ENCODE results near the gene AKT2. TPM values are rescaled to one million over a fixed set of nuclear protein-coding genes. Genes with fewer than 3 reads are reported as not detected.

Gene AKT2
- total RNA-seq, 1 donor from 2014 or later = 127 TPM

GRCh38 chr19:40232479-40232878 lies 52.7 kb downstream of the AKT2 start:
- Histone ChIP-seq H3K9ac (ENCODE audit: low read length) (no peak overlapping the region), H3K4me2 (ENCODE audit: low read length) (no peak overlapping the region), H3K4me1 (ENCODE audit: insufficient read depth, low read length) (peaks cover 29% of the 10 kb centered on the region), H3K9me3 (ENCODE audit: insufficient read depth, low read depth, low read length) (no peaks in the 10 kb centered on the region), H3K36me3 (ENCODE audit: insufficient read depth, low read length) (peaks cover 4% of the 10 kb centered on the region), H4K20me1 (ENCODE audit: insufficient read depth, low read length) (no peaks in the 10 kb centered on the region), H3K27ac (ENCODE audit: low read depth, low read length) (no peak overlapping the region), H2AFZ (ENCODE audit: low read depth, low read length) (no peak overlapping the region), H3K4me3 (ENCODE audit: insufficient read depth, low read depth, low read length) (no peak overlapping the region), H3K27me3 (ENCODE audit: insufficient read depth, low read length) (no peaks in the 10 kb centered on the region), H3K79me2 (ENCODE audit: insufficient read depth, low read length) (no peaks in the 10 kb centered on the region)
- H3K9me3 Mint-ChIP-seq (ENCODE audit: unreplicated experiment) = no peaks in the 10 kb centered on the region
- H3K4me3 Mint-ChIP-seq (ENCODE audit: unreplicated experiment) = no peak overlapping the region
- H3K36me3 Mint-ChIP-seq (ENCODE audit: low read depth, unreplicated experiment) = peaks cover 4% of the 10 kb centered on the region
- peaks cover 30% of the 10 kb centered on the region for H3K4me1 Mint-ChIP-seq (ENCODE audit: low read depth, unreplicated experiment)
- no peak for DNase-seq (ENCODE audit: low read depth)
- H3K27ac Mint-ChIP-seq (ENCODE audit: unreplicated experiment) = no peak overlapping the region
- TF ChIP-seq EZH2 (IDR thresholded peaks at IDR 0.05; ENCODE audit: insufficient read depth, low read length) = no peak
- TF ChIP-seq, protein P1, sequence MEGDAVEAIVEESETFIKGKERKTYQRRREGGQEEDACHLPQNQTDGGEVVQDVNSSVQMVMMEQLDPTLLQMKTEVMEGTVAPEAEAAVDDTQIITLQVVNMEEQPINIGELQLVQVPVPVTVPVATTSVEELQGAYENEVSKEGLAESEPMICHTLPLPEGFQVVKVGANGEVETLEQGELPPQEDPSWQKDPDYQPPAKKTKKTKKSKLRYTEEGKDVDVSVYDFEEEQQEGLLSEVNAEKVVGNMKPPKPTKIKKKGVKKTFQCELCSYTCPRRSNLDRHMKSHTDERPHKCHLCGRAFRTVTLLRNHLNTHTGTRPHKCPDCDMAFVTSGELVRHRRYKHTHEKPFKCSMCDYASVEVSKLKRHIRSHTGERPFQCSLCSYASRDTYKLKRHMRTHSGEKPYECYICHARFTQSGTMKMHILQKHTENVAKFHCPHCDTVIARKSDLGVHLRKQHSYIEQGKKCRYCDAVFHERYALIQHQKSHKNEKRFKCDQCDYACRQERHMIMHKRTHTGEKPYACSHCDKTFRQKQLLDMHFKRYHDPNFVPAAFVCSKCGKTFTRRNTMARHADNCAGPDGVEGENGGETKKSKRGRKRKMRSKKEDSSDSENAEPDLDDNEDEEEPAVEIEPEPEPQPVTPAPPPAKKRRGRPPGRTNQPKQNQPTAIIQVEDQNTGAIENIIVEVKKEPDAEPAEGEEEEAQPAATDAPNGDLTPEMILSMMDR (IDR thresholded peaks at IDR 0.05; ENCODE audit: insufficient read depth, low read depth, low read length) = no peak
- H3K27me3 Mint-ChIP-seq (ENCODE audit: low read depth, unreplicated experiment) = no peaks in the 10 kb centered on the region
- FAIRE-seq = no peak

GRCh38 chr19:40231544-40232424 lies 53.4 kb downstream of the AKT2 start:
- Histone ChIP-seq H3K36me3 (ENCODE audit: insufficient read depth, low read length) (peaks cover under 1% of the 10 kb centered on the region), H4K20me1 (ENCODE audit: insufficient read depth, low read length) (no peaks in the 10 kb centered on the region), H3K9ac (ENCODE audit: low read length) (no peak overlapping the region), H3K9me3 (ENCODE audit: insufficient read depth, low read depth, low read length) (no peaks in the 10 kb centered on the region), H3K27ac (ENCODE audit: low read depth, low read length) (no peak overlapping the region), H3K4me3 (ENCODE audit: insufficient read depth, low read depth, low read length) (no peak overlapping the region), H3K79me2 (ENCODE audit: insufficient read depth, low read length) (no peaks in the 10 kb centered on the region), H3K4me2 (ENCODE audit: low read length) (peak overlapping the region; percentile 25), H2AFZ (ENCODE audit: low read depth, low read length) (no peak overlapping the region), H3K4me1 (ENCODE audit: insufficient read depth, low read length) (peaks cover 29% of the 10 kb centered on the region), H3K27me3 (ENCODE audit: insufficient read depth, low read length) (peaks cover 2% of the 10 kb centered on the region)
- no peaks in the 10 kb centered on the region for H3K9me3 Mint-ChIP-seq (ENCODE audit: unreplicated experiment)
- DNase-seq (ENCODE audit: low read depth) = no peak
- peaks cover 2% of the 10 kb centered on the region for H3K27me3 Mint-ChIP-seq (ENCODE audit: low read depth, unreplicated experiment)
- no peak for FAIRE-seq
- H3K4me1 Mint-ChIP-seq (ENCODE audit: low read depth, unreplicated experiment) = peaks cover 30% of the 10 kb centered on the region
- TF ChIP-seq, protein P1 (IDR thresholded peaks at IDR 0.05; ENCODE audit: insufficient read depth, low read depth, low read length) = no peak
- no peak for TF ChIP-seq EZH2 (IDR thresholded peaks at IDR 0.05; ENCODE audit: insufficient read depth, low read length)
- H3K4me3 Mint-ChIP-seq (ENCODE audit: unreplicated experiment) = no peak overlapping the region
- no peak overlapping the region for H3K27ac Mint-ChIP-seq (ENCODE audit: unreplicated experiment)
- H3K36me3 Mint-ChIP-seq (ENCODE audit: low read depth, unreplicated experiment) = no peaks in the 10 kb centered on the region

DNA sequence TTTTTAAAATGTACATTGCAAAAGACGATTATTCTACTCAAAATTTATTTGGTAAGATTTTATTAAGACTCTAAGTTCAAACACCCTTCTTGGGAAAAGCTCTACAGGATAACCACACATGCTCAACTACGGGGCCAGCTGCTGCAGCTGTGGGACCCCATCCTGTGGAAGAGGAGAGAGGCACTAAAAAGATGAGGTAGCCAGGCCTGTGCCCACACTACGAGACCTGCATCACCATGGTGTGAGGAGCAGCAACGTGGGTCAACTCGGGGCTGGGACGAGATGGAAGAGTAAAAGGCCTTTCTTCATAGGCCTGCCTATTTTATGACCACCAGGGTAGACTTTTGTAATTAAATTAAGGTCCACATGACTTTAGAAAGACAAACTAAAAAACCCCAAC lies 54.1 kb downstream of the AKT2 start:
- DNase-seq (ENCODE audit: low read depth) (no peak), FAIRE-seq (no peak)
- Histone ChIP-seq H3K27ac (ENCODE audit: low read depth, low read length) (no peak overlapping the region), H2AFZ (ENCODE audit: low read depth, low read length) (no peak overlapping the region), H3K36me3 (ENCODE audit: insufficient read depth, low read length) (no peaks in the 10 kb centered on the region), H3K4me3 (ENCODE audit: insufficient read depth, low read depth, low read length) (no peak overlapping the region), H3K9me3 (ENCODE audit: insufficient read depth, low read depth, low read length) (no peaks in the 10 kb centered on the region), H3K4me2 (ENCODE audit: low read length) (no peak overlapping the region), H3K27me3 (ENCODE audit: insufficient read depth, low read length) (peaks cover 4% of the 10 kb centered on the region), H3K9ac (ENCODE audit: low read length) (no peak overlapping the region), H3K79me2 (ENCODE audit: insufficient read depth, low read length) (no peaks in the 10 kb centered on the region), H3K4me1 (ENCODE audit: insufficient read depth, low read length) (peaks cover 33% of the 10 kb centered on the region), H4K20me1 (ENCODE audit: insufficient read depth, low read length) (no peaks in the 10 kb centered on the region)
- H3K4me1 Mint-ChIP-seq (ENCODE audit: low read depth, unreplicated experiment) = peaks cover 30% of the 10 kb centered on the region
- H3K9me3 Mint-ChIP-seq (ENCODE audit: unreplicated experiment) = no peaks in the 10 kb centered on the region
- H3K27me3 Mint-ChIP-seq (ENCODE audit: low read depth, unreplicated experiment) = peaks cover 4% of the 10 kb centered on the region
- H3K27ac Mint-ChIP-seq (ENCODE audit: unreplicated experiment) = peak overlapping the region; percentile 23
- no peak for TF ChIP-seq EZH2 (IDR thresholded peaks at IDR 0.05; ENCODE audit: insufficient read depth, low read length)
- H3K4me3 Mint-ChIP-seq (ENCODE audit: unreplicated experiment) = peak overlapping the region; percentile 51
- H3K36me3 Mint-ChIP-seq (ENCODE audit: low read depth, unreplicated experiment) = no peaks in the 10 kb centered on the region
